Measurements from ENCODE around the gene XDH. TPM values are rescaled to one million over a fixed set of nuclear protein-coding genes. Genes with fewer than 3 reads are reported as not detected.

Gene XDH
- total RNA-seq, 1 donor from 2014 or later = 1.3 TPM

DNA sequence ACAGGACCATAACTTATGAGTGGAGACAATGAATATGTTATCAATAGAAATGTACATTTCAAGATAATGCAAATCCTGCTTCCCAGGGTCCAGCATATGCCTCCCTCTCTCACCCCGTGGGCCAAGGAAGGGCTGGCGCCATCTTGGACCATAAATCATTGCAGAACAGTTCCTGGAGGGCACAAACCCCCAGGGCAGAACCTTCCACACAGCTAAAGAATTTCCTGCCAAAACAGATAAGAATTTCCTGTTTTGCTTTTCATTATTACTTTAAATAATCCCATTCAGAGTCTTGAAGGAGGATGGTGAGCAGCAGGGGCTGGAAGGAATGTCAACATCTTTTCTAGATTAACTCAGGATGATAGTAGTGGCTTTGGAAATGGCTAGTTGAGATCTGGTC lies 126.9 kb downstream of the XDH start:
- Mint-ChIP-seq H3K4me1 (ENCODE audit: low read depth, unreplicated experiment) (no peaks in the 10 kb centered on the region), H3K27me3 (ENCODE audit: unreplicated experiment) (peaks cover 2% of the 10 kb centered on the region), H3K27ac (ENCODE audit: unreplicated experiment) (no peak overlapping the region), H3K9me3 (ENCODE audit: unreplicated experiment) (peaks cover 5% of the 10 kb centered on the region), H3K4me3 (ENCODE audit: unreplicated experiment) (no peak overlapping the region), H3K36me3 (ENCODE audit: unreplicated experiment) (no peaks in the 10 kb centered on the region)
- no peak for DNase-seq
- TF ChIP-seq, protein P1, sequence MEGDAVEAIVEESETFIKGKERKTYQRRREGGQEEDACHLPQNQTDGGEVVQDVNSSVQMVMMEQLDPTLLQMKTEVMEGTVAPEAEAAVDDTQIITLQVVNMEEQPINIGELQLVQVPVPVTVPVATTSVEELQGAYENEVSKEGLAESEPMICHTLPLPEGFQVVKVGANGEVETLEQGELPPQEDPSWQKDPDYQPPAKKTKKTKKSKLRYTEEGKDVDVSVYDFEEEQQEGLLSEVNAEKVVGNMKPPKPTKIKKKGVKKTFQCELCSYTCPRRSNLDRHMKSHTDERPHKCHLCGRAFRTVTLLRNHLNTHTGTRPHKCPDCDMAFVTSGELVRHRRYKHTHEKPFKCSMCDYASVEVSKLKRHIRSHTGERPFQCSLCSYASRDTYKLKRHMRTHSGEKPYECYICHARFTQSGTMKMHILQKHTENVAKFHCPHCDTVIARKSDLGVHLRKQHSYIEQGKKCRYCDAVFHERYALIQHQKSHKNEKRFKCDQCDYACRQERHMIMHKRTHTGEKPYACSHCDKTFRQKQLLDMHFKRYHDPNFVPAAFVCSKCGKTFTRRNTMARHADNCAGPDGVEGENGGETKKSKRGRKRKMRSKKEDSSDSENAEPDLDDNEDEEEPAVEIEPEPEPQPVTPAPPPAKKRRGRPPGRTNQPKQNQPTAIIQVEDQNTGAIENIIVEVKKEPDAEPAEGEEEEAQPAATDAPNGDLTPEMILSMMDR (IDR thresholded peaks at IDR 0.05; ENCODE audit: partially characterized antibody, unreplicated experiment) = no peak

DNA sequence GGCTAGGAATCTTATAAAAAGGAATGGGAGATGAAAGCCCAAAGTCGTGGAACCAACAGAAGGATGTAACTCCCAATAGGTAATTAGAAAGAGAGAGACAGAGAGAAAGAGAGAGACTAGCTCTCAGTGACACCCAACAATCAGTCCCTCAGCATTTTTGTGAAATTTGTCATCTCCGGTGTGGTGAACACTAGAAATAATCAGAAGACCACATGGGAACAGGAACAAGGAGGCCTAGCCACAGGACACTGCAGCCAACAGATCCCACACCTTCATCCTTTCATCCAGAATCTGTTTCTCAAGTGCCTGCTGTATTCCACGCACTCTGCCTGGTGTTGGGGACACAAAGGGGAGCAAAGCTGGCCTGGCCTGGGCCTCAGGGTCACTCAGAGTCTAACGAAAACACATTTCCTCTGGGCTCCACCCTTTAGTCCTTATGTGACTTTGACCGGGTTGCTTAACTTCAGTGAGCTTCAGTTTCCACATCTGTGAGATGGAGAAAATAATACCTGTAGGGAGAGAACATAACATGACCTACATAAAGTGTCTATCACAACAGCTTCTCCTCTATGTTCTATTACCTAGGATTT lies 127.5 kb downstream of the XDH start:
- no peak overlapping the region for H3K4me3 Mint-ChIP-seq (ENCODE audit: unreplicated experiment)
- no peaks in the 10 kb centered on the region for H3K4me1 Mint-ChIP-seq (ENCODE audit: low read depth, unreplicated experiment)
- H3K27me3 Mint-ChIP-seq (ENCODE audit: unreplicated experiment) = peaks cover 2% of the 10 kb centered on the region
- TF ChIP-seq, protein P1 (IDR thresholded peaks at IDR 0.05; ENCODE audit: partially characterized antibody, unreplicated experiment) = no peak
- no peak for DNase-seq
- H3K27ac Mint-ChIP-seq (ENCODE audit: unreplicated experiment) = no peak overlapping the region
- H3K9me3 Mint-ChIP-seq (ENCODE audit: unreplicated experiment) = peaks cover 3% of the 10 kb centered on the region
- H3K36me3 Mint-ChIP-seq (ENCODE audit: unreplicated experiment) = no peaks in the 10 kb centered on the region

DNA sequence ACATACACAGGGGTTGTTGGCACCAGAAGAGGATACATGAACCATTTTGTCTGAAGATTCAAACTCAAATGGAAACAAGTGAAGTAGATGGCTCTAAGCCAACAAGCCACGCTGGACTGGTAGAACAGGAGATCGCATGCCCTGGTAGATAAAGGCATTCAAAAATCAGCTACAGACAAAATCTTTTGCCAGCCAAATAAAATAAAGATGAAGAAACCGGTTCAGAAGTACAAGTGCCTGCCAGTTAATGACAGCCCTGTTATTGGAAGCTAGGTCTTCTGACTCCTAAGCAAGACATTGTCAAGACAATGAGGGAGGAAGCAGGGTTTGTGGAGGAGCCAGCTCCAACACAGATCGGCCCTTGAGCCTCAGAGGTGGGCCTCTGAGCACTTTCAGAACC lies 128.3 kb downstream of the XDH start:
- Mint-ChIP-seq H3K36me3 (ENCODE audit: unreplicated experiment) (no peaks in the 10 kb centered on the region), H3K9me3 (ENCODE audit: unreplicated experiment) (peaks cover 3% of the 10 kb centered on the region), H3K27ac (ENCODE audit: unreplicated experiment) (no peak overlapping the region), H3K4me3 (ENCODE audit: unreplicated experiment) (no peak overlapping the region), H3K27me3 (ENCODE audit: unreplicated experiment) (no peaks in the 10 kb centered on the region), H3K4me1 (ENCODE audit: low read depth, unreplicated experiment) (no peaks in the 10 kb centered on the region)
- DNase-seq = no peak
- TF ChIP-seq, protein P1 (IDR thresholded peaks at IDR 0.05; ENCODE audit: partially characterized antibody, unreplicated experiment) = no peak

Other genes with a start within 250 kb of the XDH start
- 0.25 TPM for gene CAPN14, start 197.2 kb downstream of the XDH start, total RNA-seq (ENCODE audit: unreplicated experiment)
- 11.5 TPM for gene EHD3, start 180.6 kb downstream of the XDH start, total RNA-seq (ENCODE audit: unreplicated experiment)
- gene SRD5A2, start 166.2 kb upstream of the XDH start, total RNA-seq (ENCODE audit: unreplicated experiment) = not detected

Measured in glutamatergic neuron (in vitro differentiated cells).